Pancreas (tissue), 10 donors: Measurements from ENCODE around the gene PTGER4. TPM values are rescaled to one million over a fixed set of nuclear protein-coding genes. Genes with fewer than 3 reads are reported as not detected.

Source experiments
- ATAC-seq, 4 donors: fragments of 200-7000 bp; cut with Tn5 transposase; one replicate each; pipeline versions ENCODE4 v1.8.0 to v1.9.1; 2020; ENCODE audit warnings: mild to moderate bottlenecking in 4 of 4, moderate library complexity in 4 of 4
- DNase-seq, 6 donors: peaks; one replicate each; pipeline ENCODE4 v3.0.0-alpha.2; 2020
- FAIRE-seq: peaks from 2 replicates; lab custom pipeline; 2012; peaks lifted over from hg19 to GRCh38; lab: Jason Lieb, UNC
- H3K27ac ChIP-seq, 4 donors: fragments of 200-600 bp; sonication (generic); 1 replicate in 3 of 4; 2 replicates in 1 of 4; pipeline versions ENCODE4 v1.5.0 to v1.8.0; 2020
- H3K27me3 ChIP-seq, 4 donors: fragments of 200-600 bp; one replicate each; pipeline ENCODE4 v1.8.0; 2021
- H3K36me3 ChIP-seq, 3 donors: fragments of 200-600 bp; sonication (generic) in 1 of 3; one replicate each; pipeline versions ENCODE4 v1.5.0 to v1.8.0; 2020 to 2021
- H3K4me1 ChIP-seq, 3 donors: fragments of 200-600 bp; one replicate each; pipeline ENCODE4 v1.8.0; 2021
- H3K4me3 ChIP-seq, 4 donors: fragments of 200-600 bp; sonication (generic) in 2 of 4; one replicate each; pipeline versions ENCODE4 v1.5.0 to v1.8.0; 2020 to 2021
- H3K9me3 ChIP-seq, 4 donors: fragments of 200-600 bp; one replicate each; pipeline ENCODE4 v1.8.0; 2021
- CTCF ChIP-seq, 4 donors: fragments of 200-600 bp; sonication (generic) in 3 of 4; IDR thresholded peaks; one replicate each; pipeline versions ENCODE4 v1.5.0 to v1.8.0; 2021; ENCODE audit warnings: antibody characterized with exemption in 4 of 4
- WGBS, 2 donors: extraction: QIAGEN DNeasy Blood & Tissue Kit; methylation state at CpG; one replicate each; pipeline ENCODE4 v1.1.7; 2013; 5-methylcytosine and 5-hydroxymethylcytosine counted together
- intact Hi-C, 3 donors: fragments of 100-400 bp; cut with DNase I; formaldehyde crosslinking; loops; one replicate each; pipeline versions ENCODE4 v1.11.1 to v1.14.2; 2022
- polyA plus RNA-seq, 2 donors: library from polyadenylated mRNA; stranded (reverse); fragments of 200-250 nt; gene quantifications; one replicate each; pipeline ENCODE4 v1.2.3, GENCODE V29; 2013
- total RNA-seq, 6 donors: library from RNA; stranded (reverse); fragmentation: NEBNext Ultra II Directional in 4 of 6; extraction: Animal tissue kit (Norgen Biotek cat#: 25700) in 4 of 6; gene quantifications; one replicate each; pipeline versions ENCODE4 v1.2.1 to v1.2.4, GENCODE V29; 2021 to 2023
- donor health status: healthy with polysubstance abuse.
- donor health status: DM: no; HTN: no; CAD: no; lungs with moderate emphysema.
- donor health status: DM: no; HTN: no; CAD: no.
- donor health status: control.
- donor health status: control.
- donor health status: Bipolar disorder and iron deficiency.
- donor health status: DM: yes; HTN: yes; CAD: no.
- donor health status: DM: no; HTN: no; CAD: no.
- donor health status: DM: no; HTN: no; CAD: no.
- donor health status: DM: yes; HTN: yes; CAD: no.

The PTGER4 gene
- total and polyA plus RNA-seq, 8 donors, result 4.7 to 38.0 (median 10.8) TPM

GRCh38 chr5:40680741-40681362, 1.1 kb downstream of the PTGER4 start:
- 3 to 5% methylated on average over 37 of the region's 37 CpGs for WGBS, 2 donors
- intact Hi-C loops, result loop anchor here in 2 of 3 donors (5.0 to 10.0 kb wide), 3 partner anchors 736 to 966 kb away; no protein-coding TSS in a partner anchor
- Histone ChIP-seq H3K9me3 (no peaks in the 10 kb centered on the region), H3K27ac (peak overlapping the region; percentile 40 to 95 (median 84)), H3K4me1 (peaks cover 0 to 28% (median 9%) of the 10 kb centered on the region in 3 donors), H3K36me3 (peaks cover 0 to 3% (median 0%) of the 10 kb centered on the region in 3 donors), H3K4me3 (peak overlapping the region; percentile 74 to 91 (median 87)), H3K27me3 (no peaks in the 10 kb centered on the region)
- ATAC-seq (peak in 3 of 4 donors; percentile 0 to 1 (median 1)), FAIRE-seq (no peak), DNase-seq (peak in 5 of 6 donors; percentile 14 to 72 (median 41))
- TF ChIP-seq CTCF (IDR thresholded peaks at IDR 0.05), result no peak

DNA sequence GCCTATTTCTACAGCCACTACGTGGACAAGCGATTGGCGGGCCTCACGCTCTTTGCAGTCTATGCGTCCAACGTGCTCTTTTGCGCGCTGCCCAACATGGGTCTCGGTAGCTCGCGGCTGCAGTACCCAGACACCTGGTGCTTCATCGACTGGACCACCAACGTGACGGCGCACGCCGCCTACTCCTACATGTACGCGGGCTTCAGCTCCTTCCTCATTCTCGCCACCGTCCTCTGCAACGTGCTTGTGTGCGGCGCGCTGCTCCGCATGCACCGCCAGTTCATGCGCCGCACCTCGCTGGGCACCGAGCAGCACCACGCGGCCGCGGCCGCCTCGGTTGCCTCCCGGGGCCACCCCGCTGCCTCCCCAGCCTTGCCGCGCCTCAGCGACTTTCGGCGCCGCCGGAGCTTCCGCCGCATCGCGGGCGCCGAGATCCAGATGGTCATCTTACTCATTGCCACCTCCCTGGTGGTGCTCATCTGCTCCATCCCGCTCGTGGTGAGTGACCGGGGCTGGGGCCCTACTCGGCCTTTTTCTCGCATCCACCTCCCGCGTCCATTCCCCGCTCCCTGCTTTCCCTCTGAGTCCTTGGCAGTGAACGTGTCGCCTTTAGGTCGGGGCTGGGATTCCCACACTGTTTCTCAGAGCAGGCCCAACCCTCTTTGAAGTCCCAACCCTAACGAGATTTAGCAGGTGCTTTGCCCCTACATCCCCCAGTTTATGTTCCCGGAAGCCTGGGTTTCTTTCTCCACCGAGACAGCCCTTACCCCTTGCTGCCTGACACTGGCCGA, 1.8 kb downstream of the PTGER4 start:
- peak in 5 of 6 donors; percentile 16 to 79 (median 37) for DNase-seq
- H3K27ac ChIP-seq, result peak overlapping the region; percentile 40 to 95 (median 84)
- 8 to 9% methylated on average over 64 to 67 of the region's 67 CpGs for WGBS, 2 donors
- intact Hi-C loops, result loop anchor here in 2 of 3 donors (5.0 to 10.0 kb wide), 3 partner anchors 737 to 967 kb away; no protein-coding TSS in a partner anchor
- H3K4me3 ChIP-seq, result peak overlapping the region; percentile 74 to 91 (median 87)
- H3K9me3 ChIP-seq, result no peaks in the 10 kb centered on the region
- H3K36me3 ChIP-seq, result peaks cover 0 to 3% (median 0%) of the 10 kb centered on the region in 3 donors
- H3K4me1 ChIP-seq, result peaks cover 0 to 27% (median 10%) of the 10 kb centered on the region in 3 donors
- no peaks in the 10 kb centered on the region for H3K27me3 ChIP-seq
- ATAC-seq, result peak in 3 of 4 donors; percentile 0 to 3 (median 1)
- FAIRE-seq, result no peak
- no peak for TF ChIP-seq CTCF (IDR thresholded peaks at IDR 0.05)

DNA sequence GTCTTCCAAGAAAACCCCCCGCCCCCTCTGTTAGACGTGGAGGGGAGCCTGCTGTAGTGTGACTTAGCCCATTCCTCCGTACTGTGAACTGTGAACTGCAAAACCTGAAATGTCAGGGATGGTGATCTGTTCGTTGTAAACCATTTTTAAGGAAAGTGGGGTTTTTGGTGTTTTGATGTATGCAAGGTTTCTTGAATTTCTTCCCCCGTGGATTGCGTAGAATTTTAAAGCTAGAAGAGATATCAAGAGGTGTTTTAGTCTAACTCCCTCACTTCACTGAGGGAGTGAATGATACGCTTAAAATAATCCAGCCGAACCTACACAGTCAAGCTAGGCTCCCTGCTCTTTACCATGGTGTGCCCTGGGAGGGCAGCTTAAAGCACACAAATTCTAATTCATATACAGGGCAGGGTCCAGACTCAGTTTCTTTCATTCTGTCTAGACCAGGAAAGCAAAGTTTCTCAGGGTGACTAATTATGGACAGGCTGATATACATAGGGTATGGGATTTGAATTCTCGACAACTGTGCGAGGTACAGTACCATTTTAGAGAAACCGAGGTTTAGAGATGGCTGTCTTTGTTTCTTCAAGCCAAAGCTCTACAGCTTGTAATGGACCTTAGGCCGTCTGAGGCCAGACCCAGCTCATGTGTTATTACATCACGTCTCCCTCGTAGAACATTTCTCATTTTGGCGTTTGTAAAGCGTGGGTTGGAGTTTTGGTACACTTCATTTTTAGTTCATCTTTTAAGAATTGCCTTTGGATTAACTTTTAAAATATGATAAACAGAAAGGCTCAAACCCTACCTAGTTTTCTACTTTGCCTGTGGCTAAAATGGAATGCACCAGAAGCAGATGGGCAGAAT, 2.7 kb downstream of the PTGER4 start:
- Histone ChIP-seq H3K27ac (peak overlapping the region; percentile 40 to 95 (median 84)), H3K27me3 (no peaks in the 10 kb centered on the region), H3K9me3 (no peaks in the 10 kb centered on the region), H3K4me3 (peak overlapping the region; percentile 74 to 91 (median 87)), H3K4me1 (peaks cover 0 to 27% (median 13%) of the 10 kb centered on the region in 3 donors), H3K36me3 (peaks cover 0 to 3% (median 0%) of the 10 kb centered on the region in 3 donors)
- intact Hi-C loops, result loop anchor here in 2 of 3 donors (5.0 to 10.0 kb wide), 3 partner anchors 738 to 968 kb away; no protein-coding TSS in a partner anchor
- DNase-seq (peak in 1 of 6 donors; percentile 27), ATAC-seq (peak in 1 of 4 donors; percentile 1), FAIRE-seq (no peak)
- 36 to 39% methylated on average over 16 of the region's 16 CpGs for WGBS, 2 donors
- no peak for TF ChIP-seq CTCF (IDR thresholded peaks at IDR 0.05)

GRCh38 chr5:40683305-40683704, 3.6 kb downstream of the PTGER4 start:
- Histone ChIP-seq H3K9me3 (no peaks in the 10 kb centered on the region), H3K4me1 (peaks cover 0 to 23% (median 5%) of the 10 kb centered on the region in 3 donors), H3K27ac (peak overlapping the region in 2 of 4 donors; percentile 93 to 95), H3K27me3 (no peaks in the 10 kb centered on the region), H3K36me3 (peaks cover 0 to 3% (median 0%) of the 10 kb centered on the region in 3 donors), H3K4me3 (peak overlapping the region; percentile 74 to 91 (median 87))
- 31 to 36% methylated on average over 1 of the region's 1 CpG for WGBS, 2 donors
- intact Hi-C loops, result loop anchor here in 2 of 3 donors (5.0 to 10.0 kb wide), 3 partner anchors 739 to 969 kb away; no protein-coding TSS in a partner anchor
- no peak for DNase-seq
- no peak for ATAC-seq
- no peak for FAIRE-seq
- no peak for TF ChIP-seq CTCF (IDR thresholded peaks at IDR 0.05)
